WERI-Rb-1 (cell line): ENCODE results near the gene PRR7.

ENCODE experiments used
- DNase-seq: peaks from one replicate; pipeline ENCODE4 v3.0.0-alpha.2; 2020
- H3K27ac ChIP-seq: fragments of 250-450 bp; sonication (Bioruptor Pico); 2 replicates; pipeline ENCODE4 v1.5.1; 2020; ENCODE audit warnings: mild to moderate bottlenecking, moderate library complexity
- H3K27me3 ChIP-seq: fragments of 250-450 bp; sonication (Bioruptor Pico); 2 replicates; pipeline ENCODE4 v1.5.1; 2021; ENCODE audit warnings: mild to moderate bottlenecking, low read depth, moderate library complexity; ENCODE audit not compliant: insufficient read depth, severe bottlenecking
- H3K36me3 ChIP-seq: fragments of 250-450 bp; sonication (Bioruptor Pico); 2 replicates; pipeline ENCODE4 v1.5.1; 2020; ENCODE audit warnings: mild to moderate bottlenecking, moderate library complexity
- H3K4me3 ChIP-seq: 2 replicates; pipeline ENCODE4 v1.5.1; 2011; ENCODE audit warnings: low read depth, mild to moderate bottlenecking, control low read depth, low read length
- H3K9me3 ChIP-seq: fragments of 250-450 bp; sonication (Bioruptor Pico); 2 replicates; pipeline ENCODE4 v1.5.1; 2021; ENCODE audit warnings: mild to moderate bottlenecking, moderate library complexity; ENCODE audit not compliant: severe bottlenecking
- TF ChIP-seq, protein P1 (sequence below): IDR thresholded peaks from 2 replicates; pipeline ENCODE4 v1.5.1; 2011; ENCODE audit warnings: low read depth, mild to moderate bottlenecking, control low read depth, inconsistent platforms, low read length

Gene PRR7

GRCh38 chr5:177427919-177428573 is 18.6 kb upstream of the PRR7 start:
- H3K27ac ChIP-seq: no peak overlapping the region

DNA sequence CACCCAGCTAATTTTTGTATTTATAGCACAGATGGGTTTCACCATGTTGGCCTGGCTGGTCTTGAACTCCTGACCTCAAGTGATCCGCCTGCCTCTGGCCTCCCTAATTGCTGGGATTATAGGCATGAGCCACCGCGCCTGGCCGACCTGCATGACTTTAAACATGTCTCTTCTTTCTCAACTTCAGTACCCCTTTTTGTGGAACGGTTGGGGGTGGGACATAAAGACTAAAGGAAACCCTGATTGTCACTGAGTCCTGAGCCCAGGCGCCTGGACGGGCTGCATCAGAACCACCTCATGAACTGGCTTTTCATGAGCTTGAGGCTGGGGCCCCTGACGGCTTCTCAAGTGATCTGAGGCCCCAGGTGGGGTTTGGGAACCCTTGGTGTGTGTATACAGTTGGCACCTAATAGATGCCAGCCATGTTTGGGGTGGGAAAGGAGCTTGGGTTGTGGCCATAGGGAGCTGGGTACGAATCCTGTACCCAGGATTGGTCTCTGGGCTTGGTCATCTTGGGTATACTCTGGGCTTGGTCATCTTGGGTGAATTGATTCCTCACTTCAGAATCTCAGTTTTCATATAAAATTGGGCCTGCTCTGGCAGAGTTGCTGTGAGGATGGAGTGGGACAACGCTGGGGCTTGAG is 17.9 kb upstream of the PRR7 start:
- Histone ChIP-seq H3K36me3 (no peaks in the 10 kb centered on the region), H3K4me3 (no peak overlapping the region), H3K27ac (no peak overlapping the region), H3K9me3 (no peaks in the 10 kb centered on the region), H3K27me3 (no peaks in the 10 kb centered on the region)
- TF ChIP-seq, protein P1, sequence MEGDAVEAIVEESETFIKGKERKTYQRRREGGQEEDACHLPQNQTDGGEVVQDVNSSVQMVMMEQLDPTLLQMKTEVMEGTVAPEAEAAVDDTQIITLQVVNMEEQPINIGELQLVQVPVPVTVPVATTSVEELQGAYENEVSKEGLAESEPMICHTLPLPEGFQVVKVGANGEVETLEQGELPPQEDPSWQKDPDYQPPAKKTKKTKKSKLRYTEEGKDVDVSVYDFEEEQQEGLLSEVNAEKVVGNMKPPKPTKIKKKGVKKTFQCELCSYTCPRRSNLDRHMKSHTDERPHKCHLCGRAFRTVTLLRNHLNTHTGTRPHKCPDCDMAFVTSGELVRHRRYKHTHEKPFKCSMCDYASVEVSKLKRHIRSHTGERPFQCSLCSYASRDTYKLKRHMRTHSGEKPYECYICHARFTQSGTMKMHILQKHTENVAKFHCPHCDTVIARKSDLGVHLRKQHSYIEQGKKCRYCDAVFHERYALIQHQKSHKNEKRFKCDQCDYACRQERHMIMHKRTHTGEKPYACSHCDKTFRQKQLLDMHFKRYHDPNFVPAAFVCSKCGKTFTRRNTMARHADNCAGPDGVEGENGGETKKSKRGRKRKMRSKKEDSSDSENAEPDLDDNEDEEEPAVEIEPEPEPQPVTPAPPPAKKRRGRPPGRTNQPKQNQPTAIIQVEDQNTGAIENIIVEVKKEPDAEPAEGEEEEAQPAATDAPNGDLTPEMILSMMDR: no peak
- no peak for DNase-seq

More at GRCh38 chr5:177427919-177428573, 18.6 kb upstream of the PRR7 start:
- no peaks in the 10 kb centered on the region for H3K36me3 ChIP-seq
- H3K4me3 ChIP-seq: no peak overlapping the region
- H3K9me3 ChIP-seq: no peaks in the 10 kb centered on the region
- H3K27me3 ChIP-seq: no peaks in the 10 kb centered on the region
- DNase-seq: no peak
- TF ChIP-seq, protein P1: no peak

- Histone ChIP-seq H3K36me3 (peaks cover 3% of the 10 kb centered on the region; the same call in 1 of the 2 replicates), H3K4me3 (no peak overlapping the region)
- no peak for DNase-seq
These were observed 17.2 kb upstream of the PRR7 start for GRCh38 chr5:177429248-177430040.

GRCh38 chr5:177430140-177430951 is 16.3 kb upstream of the PRR7 start:
- peaks cover 3% of the 10 kb centered on the region; the same call in 1 of the 2 replicates for H3K36me3 ChIP-seq
- no peaks in the 10 kb centered on the region for H3K9me3 ChIP-seq
- H3K27ac ChIP-seq: no peak overlapping the region
- H3K4me3 ChIP-seq: no peak overlapping the region
- TF ChIP-seq, protein P1: no peak
- no peaks in the 10 kb centered on the region for H3K27me3 ChIP-seq
- DNase-seq: no peak

More at GRCh38 chr5:177429248-177430040, 17.2 kb upstream of the PRR7 start:
- H3K27me3 ChIP-seq: no peaks in the 10 kb centered on the region
- H3K9me3 ChIP-seq: no peaks in the 10 kb centered on the region
- no peak overlapping the region for H3K27ac ChIP-seq
- TF ChIP-seq, protein P1: no peak

DNA sequence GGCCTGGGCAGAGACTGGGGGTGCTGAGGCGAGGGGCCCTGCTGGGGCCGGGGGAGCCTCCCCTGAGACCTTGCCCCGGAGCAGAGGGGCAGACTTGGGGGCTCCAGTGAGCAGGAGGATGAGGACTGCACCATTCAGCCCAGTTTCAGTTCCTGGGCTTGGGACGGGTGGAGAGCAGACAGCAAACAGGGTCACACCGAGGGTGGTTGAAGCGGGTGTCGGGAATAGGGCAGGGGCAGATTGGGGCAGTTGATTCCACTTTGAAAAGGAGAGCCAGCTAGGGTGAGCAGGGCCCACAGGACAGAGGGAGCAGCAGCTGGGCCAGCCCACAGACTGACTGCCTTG is 15.7 kb upstream of the PRR7 start:
- Histone ChIP-seq H3K9me3 (no peaks in the 10 kb centered on the region), H3K27me3 (no peaks in the 10 kb centered on the region), H3K36me3 (peaks cover 3% of the 10 kb centered on the region; the same call in 1 of the 2 replicates), H3K27ac (no peak overlapping the region), H3K4me3 (no peak overlapping the region)
- TF ChIP-seq, protein P1: no peak
- DNase-seq: no peak
